GM12878 (cell line): ENCODE results near the gene ETNK1. TPM values are rescaled to one million over a fixed set of nuclear protein-coding genes. Genes with fewer than 3 reads are reported as not detected.

Experiments used
- ATF7 ChIP-seq: fragments of 450-650 bp; IDR thresholded peaks from 2 replicates; pipeline ENCODE4 v1.6.1; 2016; ENCODE audit warnings: low read depth, mild to moderate bottlenecking
- BCL3 ChIP-seq: IDR thresholded peaks from 2 replicates; pipeline ENCODE4 v1.6.1; 2011; ENCODE audit warnings: borderline replicate concordance, low read depth, mild to moderate bottlenecking, moderate library complexity, low read length; ENCODE audit not compliant: insufficient read depth, poor library complexity, severe bottlenecking
- CBX3 ChIP-seq: fragments of 200-600 bp; sonication (generic); IDR thresholded peaks from 2 replicates; pipeline ENCODE4 v1.6.1; 2016; ENCODE audit warnings: low read depth, borderline replicate concordance
- CEBPB ChIP-seq, 2 experiments: fragments of 150-350 bp in 1 of 2; IDR thresholded peaks; 2 replicates each; pipeline ENCODE4 v1.6.1; 2012 to 2014; ENCODE audit warnings: low read depth in 2 of 2, low read length in 2 of 2, borderline replicate concordance in 1 of 2, inconsistent platforms in 1 of 2
- E2F4 ChIP-seq: IDR thresholded peaks from 2 replicates; pipeline ENCODE4 v1.6.1; 2012; ENCODE audit warnings: low read depth, low read length, improper control_type of control experiment
- HCFC1 ChIP-seq: fragments of 150-350 bp; IDR thresholded peaks from 2 replicates; pipeline ENCODE4 v1.6.1; 2014; ENCODE audit warnings: low read length
- HDAC2 ChIP-seq: fragments of 200-600 bp; sonication (generic); IDR thresholded peaks from 2 replicates; pipeline ENCODE4 v1.6.1; 2017
- KAT2A ChIP-seq: conservative IDR thresholded peaks from 2 replicates; pipeline ENCODE4 v1.6.1; 2011; ENCODE audit warnings: low read depth, low read length; ENCODE audit not compliant: control insufficient read depth
- MYB ChIP-seq: fragments of 150-350 bp; IDR thresholded peaks from 2 replicates; pipeline ENCODE4 v1.6.1; 2014; ENCODE audit warnings: mild to moderate bottlenecking, low read depth, low read length, borderline replicate concordance
- NFIC ChIP-seq: IDR thresholded peaks from 2 replicates; pipeline ENCODE4 v1.6.1; 2012; ENCODE audit warnings: low read depth, mild to moderate bottlenecking, inconsistent platforms, low read length, moderate library complexity
- NR2C1 ChIP-seq: fragments of 450-650 bp; IDR thresholded peaks from 2 replicates; pipeline ENCODE4 v1.6.1; 2017; ENCODE audit warnings: antibody characterized with exemption, mild to moderate bottlenecking, moderate library complexity
- TCF3 ChIP-seq: IDR thresholded peaks from 2 replicates; pipeline ENCODE4 v1.6.1; 2012; ENCODE audit warnings: low read depth, mild to moderate bottlenecking, low read length, borderline replicate concordance; ENCODE audit not compliant: insufficient read depth
- USF1 ChIP-seq: IDR thresholded peaks from 2 replicates; pipeline ENCODE4 v1.6.1; 2011; ENCODE audit warnings: borderline replicate concordance, low read depth, mild to moderate bottlenecking, moderate library complexity, mixed read lengths, low read length; ENCODE audit not compliant: insufficient read depth; ENCODE audit errors: extremely low read length
- USF2 ChIP-seq: IDR thresholded peaks from 2 replicates; pipeline ENCODE4 v1.6.1; 2011; ENCODE audit warnings: low read depth, low read length, improper control_type of control experiment, borderline replicate concordance
- polyA plus RNA-seq, 11 experiments: library from polyadenylated mRNA; depleted of rRNA in 4 of 11; unstranded in 6 of 11; stranded (reverse) in 5 of 11; fragments of >200 nt; fragmentation: Nextera tagmentation in 4 of 11; fragmentation: Illumina TruSeq in 1 of 11; extraction: Ambion mirVana in 4 of 11; extraction: Trizol in 1 of 11; gene quantifications; 1 replicate in 1 of 11; 2 replicates in 10 of 11; pipeline versions ENCODE4 v1.2.1 to v1.2.3, GENCODE V29; 2011 to 2016; ENCODE audit warnings: inconsistent platforms in 2 of 11, missing spikeins in 2 of 11, low read depth in 1 of 11
- total RNA-seq, 4 experiments: library from RNA; depleted of rRNA in 3 of 4; stranded (reverse); fragments of >200 nt in 3 of 4; fragmentation: Illumina TruSeq in 1 of 4; extraction: Trizol in 1 of 4; gene quantifications; 2 replicates each; pipeline versions ENCODE4 v1.2.1 to v1.2.3, GENCODE V29; 2013 to 2021

The ETNK1 gene
- total and polyA plus RNA-seq, 10 of the 15 experiments (the other 5 are each of a cell fraction or from before 2014, with no cell fraction given), result 12.3 to 69.4 (median 34.2) TPM

- TF ChIP-seq MYB, result no peak
- TF ChIP-seq BCL3, result no peak
- TF ChIP-seq USF1, result peak; percentile 72
- no peak for TF ChIP-seq HDAC2
- no peak for TF ChIP-seq NR2C1
- TF ChIP-seq CEBPB (IDR thresholded peaks at IDR 0.05; ENCODE audit: borderline replicate concordance in 1 of 2, low read depth in 2 of 2, low read length in 2 of 2), result no peak
- TF ChIP-seq NFIC, result no peak
- TF ChIP-seq ATF7, result no peak
- TF ChIP-seq TCF3, result no peak; the same call in 1 of the 2 replicates
- no peak for TF ChIP-seq CBX3
- no peak for TF ChIP-seq E2F4
- TF ChIP-seq USF2, result no peak; the same call in 1 of the 2 replicates
- TF ChIP-seq KAT2A, result no peak
- no peak for TF ChIP-seq HCFC1
Measured at GRCh38 chr12:22624870-22625761, at the start of gene ETNK1 (continued).
